ENCODE data around the gene MAML2.
"Not testable (repeated sequence)": the region's sequence is repeated elsewhere in the genome, so short reads cannot be mapped to it uniquely, and the experiment has no call there.

Gene MAML2

DNA sequence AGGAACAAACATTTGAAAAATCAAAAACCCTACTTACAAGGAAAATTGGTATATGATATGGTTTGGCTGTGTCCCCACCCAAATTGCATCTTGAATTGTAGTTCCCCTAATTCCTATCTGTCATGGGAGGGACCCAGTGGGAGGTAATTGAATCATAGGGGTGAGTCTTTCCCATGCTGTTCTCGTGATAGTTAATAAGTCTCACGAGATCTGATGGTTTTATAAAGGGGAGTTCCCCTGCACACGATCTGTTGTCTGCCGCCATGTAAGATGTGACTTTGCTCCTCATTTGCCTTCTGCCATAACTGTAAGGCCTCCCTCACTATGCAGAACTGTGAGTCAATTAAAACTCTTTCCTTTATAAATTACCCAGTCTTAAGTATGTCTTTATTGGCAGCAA is 74.5 kb downstream of the MAML2 start:
- not testable (repeated sequence) for DNase-seq (ENCODE audit: low spot score)

DNA sequence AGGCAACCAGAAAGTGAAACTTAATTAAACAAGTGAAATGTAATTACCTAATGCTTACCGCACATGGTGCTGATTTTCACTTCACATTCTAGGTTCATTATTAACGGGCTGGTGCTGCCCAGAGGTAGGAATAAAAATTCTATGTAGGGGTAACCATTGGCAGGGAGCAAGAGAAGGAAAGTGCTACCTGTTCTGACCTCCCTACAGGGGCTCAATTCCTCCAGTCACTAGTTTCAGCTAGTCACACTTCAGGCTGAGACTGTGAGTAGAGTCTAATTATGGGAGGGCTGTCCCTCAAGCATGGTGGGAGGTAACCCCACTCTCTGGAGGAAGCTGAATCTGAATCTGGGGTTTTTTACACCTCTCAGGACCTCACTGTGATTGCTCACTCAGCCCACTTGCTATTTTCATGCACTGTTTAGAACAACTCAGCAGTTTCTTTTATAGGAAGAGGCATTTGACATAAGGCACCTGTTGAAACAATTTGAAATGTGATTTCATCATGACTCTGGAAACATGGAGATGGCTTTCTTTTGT is 75.4 kb downstream of the MAML2 start:
- DNase-seq (ENCODE audit: low spot score): peak; percentile 34

DNA sequence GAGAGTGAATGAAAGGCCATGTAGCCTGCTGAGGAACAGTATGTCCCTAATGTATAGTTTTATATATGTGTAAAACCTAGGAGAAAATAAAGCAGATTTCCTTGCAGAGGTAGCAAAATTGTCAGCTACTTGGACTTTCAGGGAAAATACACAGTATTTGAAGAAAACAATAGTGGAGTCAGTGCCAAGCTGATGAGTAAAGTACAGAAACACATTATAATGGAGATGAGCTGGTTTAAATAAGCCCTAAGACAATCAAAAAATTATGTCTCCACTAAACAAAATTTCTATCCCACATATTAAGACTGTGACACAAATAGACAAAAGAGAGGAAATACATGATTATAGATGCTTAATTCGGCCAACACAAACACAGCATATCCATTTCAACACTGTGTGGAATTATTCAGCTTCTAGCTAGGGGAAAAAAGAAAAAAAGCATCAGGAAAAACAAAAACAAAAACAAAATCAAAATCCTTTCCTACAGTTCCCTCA is 75.9 kb downstream of the MAML2 start:
- DNase-seq (ENCODE audit: low spot score): no peak

DNA sequence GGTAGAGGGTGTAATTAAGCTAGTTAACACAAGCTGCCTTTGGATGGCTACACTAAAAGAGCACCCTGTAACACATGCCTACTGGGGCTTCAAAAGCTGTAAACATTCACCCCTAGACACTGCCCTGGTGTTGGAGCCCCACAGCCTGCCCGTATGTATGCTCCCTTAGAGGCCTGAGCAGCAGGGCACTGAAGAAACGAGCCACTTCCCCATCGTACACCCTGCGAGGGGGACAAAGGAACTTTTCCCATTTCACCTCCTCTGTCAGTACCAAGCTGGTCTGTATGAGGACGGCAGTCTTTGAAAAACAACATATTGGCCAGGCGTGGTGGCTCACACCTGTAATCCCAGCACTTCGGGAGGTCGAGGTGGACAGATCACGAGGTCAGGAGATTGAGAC is 77.0 kb downstream of the MAML2 start:
- DNase-seq (ENCODE audit: low spot score): no peak

DNA sequence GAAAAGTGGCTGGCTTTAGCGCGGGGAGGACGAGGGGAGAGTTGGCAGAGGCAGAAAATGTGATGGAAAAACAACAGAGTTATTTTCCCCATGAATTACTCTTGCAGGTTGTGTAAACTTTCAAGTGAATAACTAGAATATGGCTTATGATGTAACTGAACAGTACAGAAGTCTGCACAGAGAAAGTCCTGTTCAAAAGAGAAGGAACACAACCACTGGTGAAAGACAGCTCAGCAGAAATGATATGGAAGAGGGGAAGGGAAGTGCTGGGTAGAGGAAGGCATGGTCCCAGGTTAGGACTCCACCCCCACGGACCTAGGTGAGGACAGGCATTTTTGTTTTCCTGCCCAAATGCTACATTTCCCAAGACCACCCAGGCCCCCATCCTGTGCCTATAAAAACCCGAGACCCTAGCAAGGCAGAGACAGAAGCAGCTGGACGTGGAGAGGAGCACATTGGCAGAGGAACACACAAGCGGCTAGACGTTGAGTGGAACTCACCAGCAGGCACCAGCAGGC is 77.7 kb downstream of the MAML2 start:
- DNase-seq (ENCODE audit: low spot score): no peak

DNA sequence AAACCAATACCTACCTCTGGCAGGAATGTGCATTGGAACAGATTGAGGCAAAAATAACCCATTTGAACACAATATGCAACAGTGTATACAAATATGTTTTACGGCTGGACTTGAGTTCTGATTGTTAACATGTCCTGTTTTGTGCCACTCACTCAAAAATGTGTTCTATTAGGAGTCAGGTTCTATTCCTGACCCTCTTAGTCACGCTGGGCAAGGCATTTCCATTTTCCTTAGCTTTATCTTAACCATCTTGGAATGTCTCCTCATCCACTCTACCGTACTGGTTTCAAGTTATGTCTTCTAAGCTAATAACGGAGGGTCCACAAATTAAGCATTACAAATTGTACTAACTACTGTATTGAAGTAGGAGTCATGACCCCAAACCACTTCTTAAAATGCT is 78.6 kb downstream of the MAML2 start:
- DNase-seq (ENCODE audit: low spot score): no peak

DNA sequence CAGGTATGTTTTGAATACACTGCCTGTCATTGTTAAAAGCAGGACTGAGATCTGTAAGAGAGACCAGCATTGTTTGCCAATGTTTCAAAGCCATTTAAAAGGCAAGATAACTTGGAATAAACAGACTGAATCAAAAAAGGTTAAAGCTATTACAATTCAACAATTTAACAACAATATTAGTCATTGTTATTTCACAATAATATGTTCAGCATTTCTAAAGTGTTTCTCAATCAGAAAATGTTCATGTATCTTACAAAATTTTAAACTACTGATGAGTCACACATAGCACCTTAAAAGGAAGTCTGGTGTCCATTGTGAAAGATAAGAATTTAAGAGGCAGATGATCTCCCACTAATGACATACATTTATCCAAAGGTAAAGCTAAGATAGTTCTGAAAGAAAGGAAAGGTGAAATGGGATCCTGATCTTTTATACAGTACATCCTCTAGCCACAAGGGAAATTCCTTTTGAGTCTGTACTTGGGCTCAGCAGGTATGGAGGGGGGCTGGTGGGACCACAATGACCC is 79.7 kb downstream of the MAML2 start:
- DNase-seq (ENCODE audit: low spot score): no peak

DNA sequence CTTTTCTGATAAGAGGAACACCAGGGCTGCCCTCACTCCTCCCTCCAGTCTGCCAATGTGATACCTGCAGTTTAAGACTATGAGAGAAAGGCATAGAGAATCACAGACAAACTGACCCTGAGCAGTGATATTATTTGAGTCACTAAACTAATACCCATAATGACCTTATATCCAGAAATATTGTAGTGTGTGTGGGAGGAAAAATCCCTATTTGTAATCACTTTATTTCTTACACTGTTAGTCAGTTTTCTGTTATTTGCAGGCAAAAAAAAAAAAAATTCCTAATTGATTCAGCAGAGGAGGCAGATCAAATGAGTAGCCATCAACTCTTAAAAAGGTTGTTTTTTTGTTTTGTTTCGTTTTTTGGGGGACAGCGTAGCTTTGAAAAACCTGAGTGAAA is 82.5 kb downstream of the MAML2 start:
- no peak for DNase-seq (ENCODE audit: low spot score)

DNA sequence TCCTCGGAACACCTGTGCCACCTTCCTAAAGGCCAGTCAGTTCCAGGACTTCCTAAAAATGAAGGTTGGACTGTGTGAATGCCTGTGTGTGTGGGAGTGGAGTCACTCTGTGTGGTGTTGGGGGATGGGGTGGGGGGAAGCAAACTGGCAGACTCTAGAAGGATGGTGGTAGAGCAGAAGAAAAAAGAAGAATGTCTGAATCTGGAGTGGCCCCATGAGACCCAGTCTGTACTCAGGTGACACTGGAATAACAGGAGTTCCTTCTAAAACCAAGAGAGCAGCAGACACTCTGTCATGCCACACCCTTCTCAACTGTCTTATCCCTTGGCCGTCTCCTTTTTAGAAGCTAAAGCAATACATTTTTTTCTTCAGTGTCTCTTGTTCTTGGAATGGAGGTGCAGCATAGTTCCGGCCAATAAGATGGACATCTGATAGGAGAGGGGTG is 82.9 kb downstream of the MAML2 start:
- no peak for DNase-seq (ENCODE audit: low spot score)

DNA sequence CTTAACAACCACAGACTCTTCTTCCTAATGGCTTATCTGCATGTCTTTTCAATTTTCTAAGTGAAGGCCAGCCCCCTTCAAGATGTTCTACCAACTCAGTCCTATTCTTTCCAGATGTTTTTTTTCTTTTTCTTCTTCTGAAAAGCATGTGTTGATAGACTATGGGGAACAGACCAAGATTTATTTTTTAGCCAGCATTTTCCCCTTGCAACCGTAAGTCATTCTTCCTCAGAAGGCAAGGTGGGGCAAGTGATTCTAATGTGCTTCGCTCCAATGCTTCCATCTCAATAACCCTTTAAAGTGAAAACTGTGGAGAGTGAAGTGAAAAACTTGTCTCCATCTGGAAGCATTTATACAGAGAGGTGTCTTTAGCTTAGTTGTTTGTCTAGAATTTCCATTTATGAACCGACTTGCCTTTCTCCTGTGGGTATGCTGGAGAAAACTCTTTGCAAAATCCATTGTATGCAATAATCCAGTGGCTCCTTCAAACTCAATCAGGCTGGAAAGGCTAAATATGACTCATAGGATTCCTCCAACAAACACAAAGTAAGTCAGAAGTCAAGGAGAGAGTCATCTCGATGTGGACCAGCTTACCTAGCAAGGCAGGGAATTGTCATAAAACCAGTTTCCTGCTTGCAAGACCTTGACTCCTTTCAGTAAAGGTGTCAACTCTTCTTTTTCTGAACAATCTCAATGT is 83.7 kb downstream of the MAML2 start:
- no peak for DNase-seq (ENCODE audit: low spot score)

DNA sequence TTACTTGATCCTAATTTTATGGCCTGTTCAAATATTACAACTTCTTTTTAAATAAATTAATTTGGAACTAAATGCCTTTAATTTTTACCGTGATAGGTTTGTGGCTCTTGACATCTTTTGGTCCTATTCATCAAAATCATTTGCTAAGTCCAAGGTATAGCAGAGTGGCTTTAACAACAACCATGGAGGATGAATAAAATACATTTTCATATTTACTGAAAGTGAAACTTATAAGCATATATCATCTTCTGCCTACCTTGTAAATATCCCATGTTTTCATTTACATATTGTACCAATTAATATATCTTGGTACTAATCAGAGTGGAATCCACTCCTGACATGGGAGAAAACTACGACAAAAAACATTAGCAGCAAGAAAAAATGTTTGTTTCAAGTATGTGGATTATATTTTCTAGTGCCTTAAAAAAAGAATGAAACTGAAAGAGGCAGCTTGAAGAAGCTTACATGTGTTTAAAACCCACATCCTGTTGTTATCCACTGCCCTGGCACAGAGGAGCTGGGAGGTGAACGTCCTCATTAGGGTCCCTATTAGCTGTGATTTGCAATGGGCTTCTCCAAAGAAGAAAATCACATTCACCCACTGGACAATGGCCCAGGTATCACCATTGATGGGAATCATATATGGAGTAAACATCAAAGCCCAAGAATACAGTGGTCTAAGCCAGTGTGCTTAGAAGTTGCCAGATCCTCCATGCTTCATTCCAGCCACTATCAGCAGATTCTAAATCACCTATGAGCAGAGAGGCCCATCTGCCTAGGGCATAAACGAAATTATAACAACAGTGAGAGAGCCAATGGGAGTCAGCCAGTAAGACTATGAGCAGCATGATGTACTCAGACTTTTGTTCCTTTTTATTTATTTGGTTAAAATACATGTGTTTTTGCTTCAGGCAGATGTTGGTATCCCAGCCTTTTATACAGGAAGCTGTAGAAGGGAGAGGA is 84.7 kb downstream of the MAML2 start:
- peak; percentile 74 for DNase-seq (ENCODE audit: low spot score)

DNA sequence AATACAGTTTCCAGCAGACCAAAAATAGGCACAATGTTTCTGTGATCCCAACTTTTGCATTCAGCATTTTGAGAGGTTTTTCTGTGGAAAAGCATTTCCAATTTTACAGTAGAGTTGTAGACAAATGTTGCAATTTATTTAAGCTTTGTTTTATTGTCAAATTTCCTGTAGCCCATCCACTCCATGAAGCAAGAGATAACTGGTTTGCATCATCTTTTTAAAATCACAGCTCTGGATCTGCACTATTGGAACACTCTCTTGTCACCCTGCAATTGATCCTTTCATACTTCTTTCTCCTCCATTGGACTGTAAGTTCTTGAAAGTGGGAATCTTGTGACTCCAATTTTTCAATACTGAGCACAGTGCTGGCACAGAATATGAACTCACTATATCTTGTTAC is 86.0 kb downstream of the MAML2 start:
- DNase-seq (ENCODE audit: low spot score): no peak

DNA sequence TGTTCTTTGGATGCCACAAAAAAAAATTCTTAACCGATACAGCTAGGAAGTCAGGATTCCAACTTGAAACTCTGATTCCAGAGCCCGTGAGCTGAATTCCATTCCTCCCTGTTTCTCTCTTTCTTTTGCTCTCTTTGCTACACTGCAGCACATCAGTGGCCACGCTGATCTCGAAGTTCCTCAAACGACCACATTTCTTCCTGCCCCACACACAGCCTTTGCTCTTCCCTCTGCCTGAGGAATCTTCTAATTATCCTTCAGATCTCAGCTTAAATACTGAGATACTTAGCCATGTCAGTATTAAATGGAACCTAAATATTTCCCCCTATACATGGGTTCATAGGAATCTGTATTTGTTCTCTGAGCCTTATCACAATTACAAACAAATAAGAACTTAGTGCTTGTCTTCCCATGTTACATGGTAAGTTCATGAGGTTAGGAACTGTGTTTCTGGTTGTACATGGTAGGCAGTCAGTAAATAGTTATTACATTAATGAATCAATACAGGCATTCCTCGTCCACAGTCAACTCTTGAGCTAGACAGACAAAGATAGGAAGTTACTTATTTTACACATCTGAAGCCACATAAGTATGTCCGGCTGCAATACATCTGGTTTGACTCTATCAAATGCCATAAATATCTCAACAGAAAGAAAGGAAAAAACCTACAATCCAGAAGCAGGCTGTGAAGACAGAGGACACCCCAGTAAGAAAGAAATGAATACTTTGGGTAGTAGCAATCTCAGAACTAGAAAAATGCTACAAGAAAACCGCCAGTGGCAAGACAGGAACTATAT is 86.6 kb downstream of the MAML2 start:
- DNase-seq (ENCODE audit: low spot score): no peak

DNA sequence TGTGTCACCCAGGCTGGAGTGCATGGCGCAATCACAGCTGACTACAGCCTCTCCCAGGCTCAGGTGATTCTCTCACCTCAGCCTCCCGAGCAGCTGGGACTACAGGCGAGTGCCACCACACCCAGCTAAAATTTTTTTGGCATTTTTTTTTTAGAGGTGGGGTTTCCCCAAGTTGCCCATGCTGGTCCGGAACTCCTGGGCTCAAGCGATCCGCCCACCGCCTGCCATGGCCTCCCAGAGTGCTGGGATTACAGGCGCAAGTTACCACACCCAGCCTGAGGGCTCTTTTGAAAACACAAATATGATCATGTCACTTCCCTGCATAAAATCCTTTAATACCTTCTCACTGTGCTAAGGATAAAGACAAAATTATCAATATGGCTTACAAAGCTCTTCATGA is 88.1 kb downstream of the MAML2 start:
- no peak for DNase-seq (ENCODE audit: low spot score)

DNA sequence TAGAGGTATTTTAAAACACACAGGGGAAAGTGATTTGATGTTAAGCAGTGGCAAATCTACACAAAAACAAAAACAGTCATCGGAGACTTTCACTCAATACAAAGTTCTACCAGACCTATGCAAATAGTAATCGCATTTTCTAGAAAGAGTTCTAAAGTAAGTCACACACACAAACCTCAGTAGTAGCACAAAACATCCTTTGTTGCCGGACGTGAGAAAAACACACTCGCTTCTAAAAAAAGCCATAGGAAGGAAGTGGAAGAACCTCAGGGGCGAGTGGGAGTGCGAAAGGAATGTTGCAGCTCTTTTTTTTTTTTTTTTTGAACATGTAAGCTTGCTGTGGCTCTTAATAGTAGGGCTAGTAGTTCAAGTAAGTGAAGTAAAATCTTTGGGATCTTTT is 88.9 kb downstream of the MAML2 start:
- peak; percentile 56 for DNase-seq (ENCODE audit: low spot score)

DNA sequence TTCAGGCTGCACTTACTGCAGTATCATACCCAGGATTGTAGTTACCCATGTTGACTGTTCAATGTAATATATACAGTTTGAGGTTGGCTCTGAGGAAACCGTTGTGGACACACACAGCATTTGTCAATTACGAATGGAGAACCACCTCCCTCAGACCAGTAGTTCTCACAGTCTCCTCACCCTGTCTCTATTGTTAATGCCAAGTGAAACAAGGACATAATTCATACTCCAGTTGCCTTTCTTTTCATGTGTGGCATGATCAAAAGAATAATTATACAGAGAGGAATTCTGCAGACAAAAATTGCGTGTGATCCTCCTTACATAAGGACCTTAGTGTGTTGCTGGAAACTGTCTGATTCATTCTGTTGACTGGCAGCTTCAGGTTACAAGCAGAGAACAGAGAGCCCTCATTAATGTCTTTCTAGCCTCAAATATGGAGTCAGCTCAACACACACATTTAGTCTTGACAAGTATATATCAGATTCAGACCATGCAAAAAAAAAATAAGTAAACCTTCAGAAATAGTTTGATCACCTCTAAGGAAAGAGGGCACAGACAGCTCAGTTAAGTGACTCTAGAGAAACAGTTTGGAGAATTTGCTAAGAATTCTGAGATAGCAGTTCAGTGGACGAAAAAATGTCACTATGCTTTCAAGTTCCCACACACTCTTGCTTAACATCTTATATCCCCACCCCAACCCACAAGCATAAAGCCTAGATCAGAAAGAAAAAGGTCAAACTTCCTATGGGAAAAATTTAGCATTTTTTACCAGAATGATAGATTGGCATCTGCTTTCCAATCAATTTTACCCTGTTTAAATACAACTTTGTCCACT is 96.1 kb downstream of the MAML2 start:
- DNase-seq (ENCODE audit: low spot score): no peak

DNA sequence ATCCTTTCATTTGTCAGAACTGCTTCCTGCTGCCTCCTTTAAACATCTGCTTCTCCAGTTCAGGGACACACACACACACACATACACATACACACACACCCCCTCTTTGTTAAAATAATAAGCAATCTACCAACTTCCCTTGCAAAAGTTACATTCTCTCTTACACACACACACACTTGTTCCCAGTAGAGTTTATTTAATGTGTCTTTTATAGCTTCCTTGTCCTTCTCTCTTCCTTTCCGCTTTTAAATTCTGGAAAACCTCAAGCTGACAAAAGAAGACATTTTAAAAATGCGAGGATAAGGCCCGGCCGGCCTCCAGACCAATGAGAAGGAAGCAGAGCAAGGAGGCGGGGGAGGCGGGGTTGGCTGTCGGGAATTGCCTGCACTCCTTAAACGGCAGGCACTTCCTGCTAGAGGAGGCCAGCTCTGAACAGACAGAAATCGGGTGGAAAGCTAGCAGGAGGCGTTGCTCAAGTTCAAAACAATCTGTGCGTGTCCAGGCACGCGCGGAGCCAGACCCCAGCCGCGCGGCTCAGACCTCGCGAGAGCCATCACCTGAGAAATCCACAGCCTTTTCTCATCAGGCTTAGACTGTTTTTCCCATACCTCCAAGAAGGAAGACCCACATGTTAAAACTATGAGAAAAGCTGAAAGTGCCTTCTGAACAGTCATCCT is 99.9 kb downstream of the MAML2 start:
- peak; percentile 78 for DNase-seq (ENCODE audit: low spot score)

DNA sequence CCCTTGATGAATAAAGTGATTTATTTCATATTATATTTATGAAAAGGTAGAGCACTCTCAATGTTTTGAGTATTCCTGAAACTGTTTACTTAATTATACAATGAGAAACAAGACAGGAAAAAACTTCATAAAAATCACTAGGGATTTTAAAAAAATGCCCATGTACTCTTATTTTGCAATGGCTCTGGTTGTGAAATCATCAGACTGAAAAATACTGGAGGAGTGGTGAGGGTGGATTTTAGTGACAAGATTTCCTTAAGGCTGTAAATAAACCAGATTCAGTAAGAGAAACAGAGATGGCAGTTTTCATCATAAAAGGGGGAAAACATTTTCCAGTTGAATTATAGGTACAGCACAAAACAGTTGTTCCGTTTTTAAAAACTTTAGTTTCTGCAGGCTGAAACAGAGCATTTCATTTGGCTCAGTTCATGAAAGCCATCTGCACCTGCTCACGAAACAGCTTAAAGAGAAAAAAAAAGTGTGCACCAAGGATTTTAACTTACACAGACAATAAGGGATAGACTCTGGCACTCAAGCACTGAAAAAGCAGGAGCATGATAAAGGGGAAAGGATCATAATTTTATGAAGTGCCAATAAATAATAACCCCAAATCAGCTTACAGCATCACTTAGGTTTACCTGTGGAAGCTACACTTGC is 100.7 kb downstream of the MAML2 start:
- no peak for DNase-seq (ENCODE audit: low spot score)

DNA sequence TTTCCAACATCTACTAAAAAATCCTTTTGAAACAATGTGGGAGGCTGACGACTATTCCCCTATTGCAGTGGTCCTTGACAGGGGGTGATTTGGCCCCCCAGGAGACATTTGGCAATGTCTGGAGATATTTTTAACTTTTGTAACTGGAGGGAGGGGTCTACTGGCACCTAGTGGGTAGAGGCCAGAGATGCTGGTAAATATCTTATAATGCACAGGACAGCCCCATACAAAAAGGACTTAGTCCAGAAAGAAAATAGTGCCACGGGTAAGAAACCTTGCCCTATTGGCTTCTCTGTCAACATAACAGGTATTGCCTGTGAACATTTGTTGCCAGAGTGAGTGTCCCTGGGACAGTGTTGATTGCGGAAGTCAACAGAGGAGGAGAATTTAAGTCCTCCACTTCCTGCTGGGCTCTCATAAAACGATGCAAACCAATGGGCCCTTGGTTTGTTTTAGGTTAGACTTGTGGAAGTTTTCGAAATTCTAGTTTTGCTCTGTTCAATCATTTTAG is 101.6 kb downstream of the MAML2 start:
- no peak for DNase-seq (ENCODE audit: low spot score)

Measured in CD4-positive, alpha-beta T cell treated with Interleukin-6 at 100 ng/mL for 8 hours (primary cell).